Smooth muscle cell of the pulmonary artery (primary cell): ENCODE measurements around the gene TMEM74B. TPM values are rescaled to one million over a fixed set of nuclear protein-coding genes. Genes with fewer than 3 reads are reported as not detected.

ENCODE experiments used
- total RNA-seq: library from RNA; depleted of rRNA; stranded (reverse); fragments of >200 nt; gene quantifications from 2 replicates; pipeline ENCODE4 v1.2.3, GENCODE V29; 2014

TMEM74B gene
- total RNA-seq = 0.10 and 0.13 TPM in 2 replicates

GRCh38 chr20:1184638-1185315 is at the start of gene TMEM74B:
TMEM74B (minus strand) TSS chr20:1184981; CDS start chr20:1183801, 1,180 bp downstream.

GRCh38 chr20:1225783-1226654 is 41.2 kb upstream of the TMEM74B start, which contains the start of gene RAD21L1:
RAD21L1 (plus strand) TSS chr20:1226044; CDS start chr20:1228454, 2,410 bp downstream.

GRCh38 chr20:1202762-1203504 is 18.2 kb upstream of the TMEM74B start, which contains the start of gene C20orf202:
C20orf202 (plus strand) TSS chr20:1203454; CDS start chr20:1203586, 132 bp downstream.

Other genes with a start within 250 kb of the TMEM74B start
- gene RSPO4, start 182.7 kb downstream of the TMEM74B start, total RNA-seq = 0.46 TPM in 1 of 2 replicates, not detected in the other
- 35.6 and 37.7 TPM in 2 replicates for gene PSMF1, start 66.4 kb downstream of the TMEM74B start, total RNA-seq
- gene C20orf202, start 18.5 kb upstream of the TMEM74B start, total RNA-seq = 0.07 TPM in 1 of 2 replicates, not detected in the other
- 0.13 and 0.53 TPM in 2 replicates for gene RAD21L1, start 41.1 kb upstream of the TMEM74B start, total RNA-seq
- gene SNPH, start 81.3 kb upstream of the TMEM74B start, total RNA-seq = 12.0 and 21.3 TPM in 2 replicates
- gene SDCBP2, start 144.2 kb upstream of the TMEM74B start, total RNA-seq = 1.8 and 2.1 TPM in 2 replicates
- 165 and 244 TPM in 2 replicates for gene FKBP1A, start 208.1 kb upstream of the TMEM74B start, total RNA-seq